ENCODE data around the gene RASA4B.
"Not testable (repeated sequence)": the region's sequence is repeated elsewhere in the genome, so short reads cannot be mapped to it uniquely, and the experiment has no call there.

Gene RASA4B

GRCh38 chr7:102472126-102473041, 45.2 kb downstream of the RASA4B start:
- DNase-seq: no peak

- no peak for DNase-seq
These were observed 45.8 kb downstream of the RASA4B start for GRCh38 chr7:102471791-102472125.

GRCh38 chr7:102469972-102470825, 47.4 kb downstream of the RASA4B start:
- DNase-seq: no peak

- DNase-seq: no peak
These were observed 48.1 kb downstream of the RASA4B start for GRCh38 chr7:102469351-102469971.

- no peak for DNase-seq
These were observed 48.9 kb downstream of the RASA4B start for GRCh38 chr7:102468478-102469350.

GRCh38 chr7:102467581-102468477, 49.7 kb downstream of the RASA4B start:
- no peak for DNase-seq

- DNase-seq: no peak
These were observed 51.5 kb downstream of the RASA4B start for GRCh38 chr7:102466097-102466496.

GRCh38 chr7:102464577-102465280, 52.8 kb downstream of the RASA4B start, which contains the start of the genes ALKBH4 and LRWD1:
ALKBH4 (minus strand) TSS chr7:102464863; CDS start chr7:102464836, 27 bp downstream.
LRWD1 (plus strand) TSS chr7:102464984; CDS start chr7:102465081, 97 bp downstream.
- DNase-seq: peak; percentile 53

GRCh38 chr7:102463841-102464576, 53.6 kb downstream of the RASA4B start:
- no peak for DNase-seq

GRCh38 chr7:102460467-102460866, 57.1 kb downstream of the RASA4B start:
- no peak for DNase-seq

GRCh38 chr7:102459221-102459844, 58.2 kb downstream of the RASA4B start:
- DNase-seq: no peak

- no peak for DNase-seq
These were observed 60.1 kb downstream of the RASA4B start for GRCh38 chr7:102457352-102457924.

- DNase-seq: no peak
These were observed 61.2 kb downstream of the RASA4B start for GRCh38 chr7:102456327-102456726.

- no peak for DNase-seq
These were observed 62.0 kb downstream of the RASA4B start for GRCh38 chr7:102455596-102455995.

- not testable (repeated sequence) for DNase-seq
These were observed 62.6 kb downstream of the RASA4B start for GRCh38 chr7:102454932-102455331.

- no peak for DNase-seq
These were observed 63.1 kb downstream of the RASA4B start for GRCh38 chr7:102454468-102454867.

- DNase-seq: peak; percentile 33
These were observed 64.3 kb downstream of the RASA4B start for GRCh38 chr7:102453319-102453718.

- no peak for DNase-seq
These were observed 65.1 kb downstream of the RASA4B start for GRCh38 chr7:102452451-102452850.
